ENCODE measurements around the gene ANHX. TPM values are rescaled to one million over a fixed set of nuclear protein-coding genes. Genes with fewer than 3 reads are reported as not detected.

ANHX gene
- total and polyA plus RNA-seq, 2 experiments from 2014 or later: not detected

DNA sequence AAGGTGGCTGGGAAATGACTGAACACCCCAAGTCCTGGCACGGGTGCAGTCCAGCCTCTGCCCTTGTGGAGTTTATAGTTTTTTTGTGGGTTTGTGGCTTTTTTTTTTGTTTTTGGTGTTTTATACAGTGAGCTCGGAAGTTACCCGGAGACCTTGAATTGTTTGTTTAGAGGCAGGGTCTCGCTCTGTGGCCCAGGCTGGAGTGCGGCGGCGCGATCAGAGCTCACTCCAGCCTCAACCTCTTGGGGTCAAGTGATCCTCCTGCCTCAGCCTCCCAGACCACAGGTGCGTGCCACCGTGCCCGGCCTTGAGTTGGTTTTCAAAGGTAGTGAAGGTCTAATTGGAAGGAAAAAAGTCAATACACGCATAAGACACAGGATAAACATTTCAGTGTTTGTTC, 879 bp upstream of the ANHX start:
- DNase-seq (ENCODE audit: low spot score) (no peak), ATAC-seq (no peak)
- Histone ChIP-seq H3K4me3 (no peak overlapping the region), H3K27me3 (ENCODE audit: insufficient read depth) (no peaks in the 10 kb centered on the region), H3K4me1 (ENCODE audit: insufficient read depth) (no peaks in the 10 kb centered on the region), H3K4me2 (no peak overlapping the region), H3K9me2 (ENCODE audit: insufficient read depth) (no peaks in the 10 kb centered on the region), H2AFZ (no peak overlapping the region), H3K36me3 (ENCODE audit: insufficient read depth) (no peaks in the 10 kb centered on the region; the same call in 1 of the 2 replicates), H4K20me1 (replicated peaks; ENCODE audit: insufficient read depth) (no peaks in the 10 kb centered on the region), H3F3A (replicated peaks; ENCODE audit: low read depth) (no peaks in the 10 kb centered on the region), H3K79me2 (replicated peaks; ENCODE audit: insufficient read depth) (no peaks in the 10 kb centered on the region), H3K27ac (ENCODE audit: low read depth) (no peak overlapping the region)
- TF ChIP-seq JUNB (IDR thresholded peaks at IDR 0.05; ENCODE audit: unreplicated experiment): no peak
- TF ChIP-seq ZNF114 (CRISPR knock-in tag; IDR thresholded peaks at IDR 0.05): no peak
- TF ChIP-seq, protein P1, sequence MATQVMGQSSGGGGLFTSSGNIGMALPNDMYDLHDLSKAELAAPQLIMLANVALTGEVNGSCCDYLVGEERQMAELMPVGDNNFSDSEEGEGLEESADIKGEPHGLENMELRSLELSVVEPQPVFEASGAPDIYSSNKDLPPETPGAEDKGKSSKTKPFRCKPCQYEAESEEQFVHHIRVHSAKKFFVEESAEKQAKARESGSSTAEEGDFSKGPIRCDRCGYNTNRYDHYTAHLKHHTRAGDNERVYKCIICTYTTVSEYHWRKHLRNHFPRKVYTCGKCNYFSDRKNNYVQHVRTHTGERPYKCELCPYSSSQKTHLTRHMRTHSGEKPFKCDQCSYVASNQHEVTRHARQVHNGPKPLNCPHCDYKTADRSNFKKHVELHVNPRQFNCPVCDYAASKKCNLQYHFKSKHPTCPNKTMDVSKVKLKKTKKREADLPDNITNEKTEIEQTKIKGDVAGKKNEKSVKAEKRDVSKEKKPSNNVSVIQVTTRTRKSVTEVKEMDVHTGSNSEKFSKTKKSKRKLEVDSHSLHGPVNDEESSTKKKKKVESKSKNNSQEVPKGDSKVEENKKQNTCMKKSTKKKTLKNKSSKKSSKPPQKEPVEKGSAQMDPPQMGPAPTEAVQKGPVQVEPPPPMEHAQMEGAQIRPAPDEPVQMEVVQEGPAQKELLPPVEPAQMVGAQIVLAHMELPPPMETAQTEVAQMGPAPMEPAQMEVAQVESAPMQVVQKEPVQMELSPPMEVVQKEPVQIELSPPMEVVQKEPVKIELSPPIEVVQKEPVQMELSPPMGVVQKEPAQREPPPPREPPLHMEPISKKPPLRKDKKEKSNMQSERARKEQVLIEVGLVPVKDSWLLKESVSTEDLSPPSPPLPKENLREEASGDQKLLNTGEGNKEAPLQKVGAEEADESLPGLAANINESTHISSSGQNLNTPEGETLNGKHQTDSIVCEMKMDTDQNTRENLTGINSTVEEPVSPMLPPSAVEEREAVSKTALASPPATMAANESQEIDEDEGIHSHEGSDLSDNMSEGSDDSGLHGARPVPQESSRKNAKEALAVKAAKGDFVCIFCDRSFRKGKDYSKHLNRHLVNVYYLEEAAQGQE (IDR thresholded peaks at IDR 0.05; ENCODE audit: unreplicated experiment): no peak
- no peak for TF ChIP-seq EZH2 (IDR thresholded peaks at IDR 0.05; ENCODE audit: low read depth, unreplicated experiment)
- TF ChIP-seq, protein P2, sequence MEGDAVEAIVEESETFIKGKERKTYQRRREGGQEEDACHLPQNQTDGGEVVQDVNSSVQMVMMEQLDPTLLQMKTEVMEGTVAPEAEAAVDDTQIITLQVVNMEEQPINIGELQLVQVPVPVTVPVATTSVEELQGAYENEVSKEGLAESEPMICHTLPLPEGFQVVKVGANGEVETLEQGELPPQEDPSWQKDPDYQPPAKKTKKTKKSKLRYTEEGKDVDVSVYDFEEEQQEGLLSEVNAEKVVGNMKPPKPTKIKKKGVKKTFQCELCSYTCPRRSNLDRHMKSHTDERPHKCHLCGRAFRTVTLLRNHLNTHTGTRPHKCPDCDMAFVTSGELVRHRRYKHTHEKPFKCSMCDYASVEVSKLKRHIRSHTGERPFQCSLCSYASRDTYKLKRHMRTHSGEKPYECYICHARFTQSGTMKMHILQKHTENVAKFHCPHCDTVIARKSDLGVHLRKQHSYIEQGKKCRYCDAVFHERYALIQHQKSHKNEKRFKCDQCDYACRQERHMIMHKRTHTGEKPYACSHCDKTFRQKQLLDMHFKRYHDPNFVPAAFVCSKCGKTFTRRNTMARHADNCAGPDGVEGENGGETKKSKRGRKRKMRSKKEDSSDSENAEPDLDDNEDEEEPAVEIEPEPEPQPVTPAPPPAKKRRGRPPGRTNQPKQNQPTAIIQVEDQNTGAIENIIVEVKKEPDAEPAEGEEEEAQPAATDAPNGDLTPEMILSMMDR (conservative IDR thresholded peaks at IDR 0.05; ENCODE audit: low read depth in 2 of 2): no peak
- no peak for TF ChIP-seq CREB1 (CRISPR knock-in tag; IDR thresholded peaks at IDR 0.05; ENCODE audit: low read depth)
- no peak for TF ChIP-seq NANOG (IDR thresholded peaks at IDR 0.05; ENCODE audit: borderline replicate concordance)
- TF ChIP-seq STAT1 (IDR thresholded peaks at IDR 0.05; ENCODE audit: unreplicated experiment): no peak
- TF ChIP-seq EZH2phosphoT487 (IDR thresholded peaks at IDR 0.05; ENCODE audit: unreplicated experiment): no peak
- TF ChIP-seq, protein P3, sequence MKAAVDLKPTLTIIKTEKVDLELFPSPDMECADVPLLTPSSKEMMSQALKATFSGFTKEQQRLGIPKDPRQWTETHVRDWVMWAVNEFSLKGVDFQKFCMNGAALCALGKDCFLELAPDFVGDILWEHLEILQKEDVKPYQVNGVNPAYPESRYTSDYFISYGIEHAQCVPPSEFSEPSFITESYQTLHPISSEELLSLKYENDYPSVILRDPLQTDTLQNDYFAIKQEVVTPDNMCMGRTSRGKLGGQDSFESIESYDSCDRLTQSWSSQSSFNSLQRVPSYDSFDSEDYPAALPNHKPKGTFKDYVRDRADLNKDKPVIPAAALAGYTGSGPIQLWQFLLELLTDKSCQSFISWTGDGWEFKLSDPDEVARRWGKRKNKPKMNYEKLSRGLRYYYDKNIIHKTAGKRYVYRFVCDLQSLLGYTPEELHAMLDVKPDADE (IDR thresholded peaks at IDR 0.05): no peak
- no peak for TF ChIP-seq ZNF331 (CRISPR knock-in tag; IDR thresholded peaks at IDR 0.05; ENCODE audit: low read depth)
- no peak for TF ChIP-seq POLR2AphosphoS5 (IDR thresholded peaks at IDR 0.05; ENCODE audit: low read depth)
- TF ChIP-seq, protein P4, sequence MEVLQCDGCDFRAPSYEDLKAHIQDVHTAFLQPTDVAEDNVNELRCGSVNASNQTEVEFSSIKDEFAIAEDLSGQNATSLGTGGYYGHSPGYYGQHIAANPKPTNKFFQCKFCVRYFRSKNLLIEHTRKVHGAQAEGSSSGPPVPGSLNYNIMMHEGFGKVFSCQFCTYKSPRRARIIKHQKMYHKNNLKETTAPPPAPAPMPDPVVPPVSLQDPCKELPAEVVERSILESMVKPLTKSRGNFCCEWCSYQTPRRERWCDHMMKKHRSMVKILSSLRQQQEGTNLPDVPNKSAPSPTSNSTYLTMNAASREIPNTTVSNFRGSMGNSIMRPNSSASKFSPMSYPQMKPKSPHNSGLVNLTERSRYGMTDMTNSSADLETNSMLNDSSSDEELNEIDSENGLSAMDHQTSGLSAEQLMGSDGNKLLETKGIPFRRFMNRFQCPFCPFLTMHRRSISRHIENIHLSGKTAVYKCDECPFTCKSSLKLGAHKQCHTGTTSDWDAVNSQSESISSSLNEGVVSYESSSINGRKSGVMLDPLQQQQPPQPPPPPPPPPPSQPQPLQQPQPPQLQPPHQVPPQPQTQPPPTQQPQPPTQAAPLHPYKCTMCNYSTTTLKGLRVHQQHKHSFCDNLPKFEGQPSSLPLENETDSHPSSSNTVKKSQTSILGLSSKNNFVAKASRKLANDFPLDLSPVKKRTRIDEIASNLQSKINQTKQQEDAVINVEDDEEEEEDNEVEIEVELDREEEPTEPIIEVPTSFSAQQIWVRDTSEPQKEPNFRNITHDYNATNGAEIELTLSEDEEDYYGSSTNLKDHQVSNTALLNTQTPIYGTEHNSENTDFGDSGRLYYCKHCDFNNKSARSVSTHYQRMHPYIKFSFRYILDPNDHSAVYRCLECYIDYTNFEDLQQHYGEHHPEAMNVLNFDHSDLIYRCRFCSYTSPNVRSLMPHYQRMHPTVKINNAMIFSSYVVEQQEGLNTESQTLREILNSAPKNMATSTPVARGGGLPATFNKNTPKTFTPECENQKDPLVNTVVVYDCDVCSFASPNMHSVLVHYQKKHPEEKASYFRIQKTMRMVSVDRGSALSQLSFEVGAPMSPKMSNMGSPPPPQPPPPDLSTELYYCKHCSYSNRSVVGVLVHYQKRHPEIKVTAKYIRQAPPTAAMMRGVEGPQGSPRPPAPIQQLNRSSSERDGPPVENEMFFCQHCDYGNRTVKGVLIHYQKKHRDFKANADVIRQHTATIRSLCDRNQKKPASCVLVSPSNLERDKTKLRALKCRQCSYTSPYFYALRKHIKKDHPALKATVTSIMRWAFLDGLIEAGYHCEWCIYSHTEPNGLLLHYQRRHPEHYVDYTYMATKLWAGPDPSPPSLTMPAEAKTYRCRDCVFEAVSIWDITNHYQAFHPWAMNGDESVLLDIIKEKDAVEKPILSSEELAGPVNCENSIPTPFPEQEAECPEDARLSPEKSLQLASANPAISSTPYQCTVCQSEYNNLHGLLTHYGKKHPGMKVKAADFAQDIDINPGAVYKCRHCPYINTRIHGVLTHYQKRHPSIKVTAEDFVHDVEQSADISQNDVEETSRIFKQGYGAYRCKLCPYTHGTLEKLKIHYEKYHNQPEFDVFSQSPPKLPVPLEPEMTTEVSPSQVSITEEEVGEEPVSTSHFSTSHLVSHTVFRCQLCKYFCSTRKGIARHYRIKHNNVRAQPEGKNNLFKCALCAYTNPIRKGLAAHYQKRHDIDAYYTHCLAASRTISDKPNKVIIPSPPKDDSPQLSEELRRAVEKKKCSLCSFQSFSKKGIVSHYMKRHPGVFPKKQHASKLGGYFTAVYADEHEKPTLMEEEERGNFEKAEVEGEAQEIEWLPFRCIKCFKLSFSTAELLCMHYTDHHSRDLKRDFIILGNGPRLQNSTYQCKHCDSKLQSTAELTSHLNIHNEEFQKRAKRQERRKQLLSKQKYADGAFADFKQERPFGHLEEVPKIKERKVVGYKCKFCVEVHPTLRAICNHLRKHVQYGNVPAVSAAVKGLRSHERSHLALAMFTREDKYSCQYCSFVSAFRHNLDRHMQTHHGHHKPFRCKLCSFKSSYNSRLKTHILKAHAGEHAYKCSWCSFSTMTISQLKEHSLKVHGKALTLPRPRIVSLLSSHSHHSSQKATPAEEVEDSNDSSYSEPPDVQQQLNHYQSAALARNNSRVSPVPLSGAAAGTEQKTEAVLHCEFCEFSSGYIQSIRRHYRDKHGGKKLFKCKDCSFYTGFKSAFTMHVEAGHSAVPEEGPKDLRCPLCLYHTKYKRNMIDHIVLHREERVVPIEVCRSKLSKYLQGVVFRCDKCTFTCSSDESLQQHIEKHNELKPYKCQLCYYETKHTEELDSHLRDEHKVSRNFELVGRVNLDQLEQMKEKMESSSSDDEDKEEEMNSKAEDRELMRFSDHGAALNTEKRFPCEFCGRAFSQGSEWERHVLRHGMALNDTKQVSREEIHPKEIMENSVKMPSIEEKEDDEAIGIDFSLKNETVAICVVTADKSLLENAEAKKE (CRISPR knock-in tag; IDR thresholded peaks at IDR 0.05): no peak
- Mint-ChIP-seq H3K27ac (no peak overlapping the region), H3K4me3 (no peak overlapping the region; the same call in 2 of the 3 replicates), H3K9me3 (peaks cover 84% of the 10 kb centered on the region), H3K27me3 (ENCODE audit: insufficient read depth, low read depth, poor library complexity) (peaks cover 5% of the 10 kb centered on the region), H3K4me1 (no peaks in the 10 kb centered on the region), H3K36me3 (ENCODE audit: low read depth) (peaks cover 47% of the 10 kb centered on the region)

All from GM23338 (cell line).